H1 (cell line): Measurements from ENCODE around the gene TFF2. TPM values are rescaled to one million over a fixed set of nuclear protein-coding genes. Genes with fewer than 3 reads are reported as not detected.

Experiments used
- CTCF ChIA-PET: fragments of 300-600 bp; sonication (Branson Sonifier 250); formaldehyde crosslinking; loops from one replicate; lab custom pipeline; 2021; ENCODE audit not compliant: partially characterized antibody; lab: Charles Lee
- POLR2A ChIA-PET: fragments of 300-600 bp; sonication (Branson Sonifier 250); formaldehyde crosslinking; loops from one replicate; lab custom pipeline; 2021; ENCODE audit warnings: inconsistent platforms; ENCODE audit not compliant: partially characterized antibody; lab: Charles Lee
- DNase-seq, 2 experiments: peaks; one replicate each; pipeline versions ENCODE4 v3.0.0 to v3.0.0-alpha.2; 2010 to 2022; ENCODE audit warnings: low spot score in 2 of 2, low read depth in 1 of 2, mixed read lengths in 1 of 2
- FAIRE-seq: peaks from 2 replicates; lab custom pipeline; 2011; peaks lifted over from hg19 to GRCh38; lab: Jason Lieb, UNC
- H2AFZ ChIP-seq: 2 replicates; pipeline ENCODE4 v1.8.1; 2012; ENCODE audit warnings: low read length, inconsistent platforms
- H2AK5ac ChIP-seq: 2 replicates; pipeline ENCODE4 v1.6.1; 2013; ENCODE audit warnings: low read depth, low read length
- H2BK120ac ChIP-seq: replicated peaks from 2 replicates; pipeline ENCODE3; 2013; ENCODE audit warnings: low read depth, low read length, inconsistent platforms
- H2BK12ac ChIP-seq: 2 replicates; pipeline ENCODE4 v1.6.1; 2013; ENCODE audit warnings: low read depth, low read length
- H2BK15ac ChIP-seq: 2 replicates; pipeline ENCODE4 v1.6.1; 2013; ENCODE audit warnings: low read length
- H2BK20ac ChIP-seq: 2 replicates; pipeline ENCODE4 v1.6.1; 2013; ENCODE audit warnings: low read length
- H2BK5ac ChIP-seq: 2 replicates; pipeline ENCODE4 v1.6.1; 2013; ENCODE audit warnings: low read depth, low read length
- H3K14ac ChIP-seq: 2 replicates; pipeline ENCODE4 v1.6.1; 2013; ENCODE audit warnings: inconsistent platforms; ENCODE audit not compliant: insufficient read length
- H3K18ac ChIP-seq: 2 replicates; pipeline ENCODE4 v1.6.1; 2013; ENCODE audit warnings: low read length; ENCODE audit errors: extremely low read depth
- H3K23ac ChIP-seq: 2 replicates; pipeline ENCODE4 v1.6.1; 2013; ENCODE audit warnings: inconsistent platforms; ENCODE audit not compliant: insufficient read length
- H3K23me2 ChIP-seq: 2 replicates; pipeline ENCODE4 v1.6.1; 2013; ENCODE audit warnings: low read depth, low read length
- H3K27ac ChIP-seq: 2 replicates; pipeline ENCODE4 v1.6.1; 2011; ENCODE audit warnings: low read depth, low read length, inconsistent platforms
- H3K27me3 ChIP-seq, 4 experiments: replicated peaks in 1 of 4; 1 replicate in 1 of 4; 2 replicates in 3 of 4; pipeline versions ENCODE4 v1.6.1 to v1.8.1; 2011 to 2013; ENCODE audit warnings: low read length in 3 of 4, mild to moderate bottlenecking in 3 of 4, inconsistent platforms in 2 of 4, mixed read lengths in 2 of 4, moderate library complexity in 1 of 4; ENCODE audit not compliant: control insufficient read depth in 3 of 4, insufficient read depth in 3 of 4; ENCODE audit errors: extremely low read depth in 1 of 4
- H3K36me3 ChIP-seq, 4 experiments: 2 replicates each; pipeline versions ENCODE4 v1.6.1 to v1.8.1; 2011 to 2013; ENCODE audit warnings: mild to moderate bottlenecking in 4 of 4, low read length in 3 of 4, moderate library complexity in 2 of 4, control low read depth in 1 of 4, inconsistent platforms in 1 of 4; ENCODE audit not compliant: insufficient read depth in 4 of 4, control insufficient read depth in 2 of 4
- H3K4ac ChIP-seq: replicated peaks from 2 replicates; pipeline ENCODE3; 2013; ENCODE audit warnings: low read length, low read depth, mixed read lengths, inconsistent platforms; ENCODE audit not compliant: insufficient read length
- H3K4me1 ChIP-seq, 4 experiments: replicated peaks in 1 of 4; 1 replicate in 1 of 4; 2 replicates in 3 of 4; pipeline versions ENCODE4 v1.6.1 to v1.8.1; 2011 to 2013; ENCODE audit warnings: low read length in 3 of 4, inconsistent platforms in 2 of 4, mixed read lengths in 1 of 4; ENCODE audit not compliant: insufficient read depth in 4 of 4, control insufficient read depth in 3 of 4
- H3K4me2 ChIP-seq, 2 experiments: 2 replicates each; pipeline versions ENCODE4 v1.6.1 to v1.8.1; 2011 to 2013; ENCODE audit warnings: low read depth in 2 of 2, low read length in 2 of 2, control low read depth in 1 of 2, inconsistent platforms in 1 of 2, mild to moderate bottlenecking in 1 of 2; ENCODE audit not compliant: insufficient read depth in 1 of 2
- H3K4me3 ChIP-seq, 4 experiments: fragments of 200-600, 300-600 bp in 1 of 4; sonication (generic), shearing (Covaris generic), sonication (Bioruptor Twin) in 1 of 4; 2 replicates each; pipeline versions ENCODE4 v1.5.1 to v1.8.1; 2011 to 2016; ENCODE audit warnings: low read length in 4 of 4, low read depth in 3 of 4, control low read depth in 2 of 4, inconsistent platforms in 2 of 4, mild to moderate bottlenecking in 2 of 4, mixed read lengths in 1 of 4, moderate library complexity in 1 of 4; ENCODE audit not compliant: insufficient read depth in 2 of 4; ENCODE audit errors: extremely low read depth in 1 of 4
- H3K56ac ChIP-seq: replicated peaks from 2 replicates; pipeline ENCODE3; 2013; ENCODE audit warnings: low read depth, mild to moderate bottlenecking, mixed read lengths, low read length, inconsistent platforms; ENCODE audit not compliant: insufficient read length
- H3K79me1 ChIP-seq: 2 replicates; pipeline ENCODE4 v1.6.1; 2013; ENCODE audit warnings: low read depth, low read length, control low read depth
- H3K79me2 ChIP-seq, 2 experiments: 2 replicates each; pipeline versions ENCODE4 v1.6.1 to v1.8.1; 2012 to 2013; ENCODE audit warnings: low read length in 2 of 2, mild to moderate bottlenecking in 2 of 2, inconsistent platforms in 1 of 2; ENCODE audit not compliant: insufficient read depth in 2 of 2, control insufficient read depth in 1 of 2
- H3K9ac ChIP-seq, 4 experiments: replicated peaks in 1 of 4; 1 replicate in 1 of 4; 2 replicates in 3 of 4; pipeline versions ENCODE4 v1.6.1 to v1.8.1; 2011 to 2013; ENCODE audit warnings: low read depth in 3 of 4, low read length in 3 of 4, control low read depth in 2 of 4, mild to moderate bottlenecking in 2 of 4, moderate library complexity in 2 of 4, inconsistent platforms in 1 of 4; ENCODE audit errors: extremely low read depth in 1 of 4
- H3K9me3 ChIP-seq, 2 experiments: 2 replicates each; pipeline versions ENCODE4 v1.6.1 to v1.8.1; 2012 to 2013; ENCODE audit warnings: mild to moderate bottlenecking in 2 of 2, moderate library complexity in 2 of 2, control low read depth in 1 of 2, inconsistent platforms in 1 of 2, low read depth in 1 of 2, low read length in 1 of 2, mixed read lengths in 1 of 2; ENCODE audit not compliant: insufficient read depth in 2 of 2
- H4K20me1 ChIP-seq, 2 experiments: replicated peaks in 1 of 2; 2 replicates each; pipeline versions ENCODE3 to v1.8.1; 2011 to 2013; ENCODE audit warnings: inconsistent platforms in 2 of 2, low read length in 2 of 2, mild to moderate bottlenecking in 1 of 2; ENCODE audit not compliant: insufficient read depth in 2 of 2, control insufficient read depth in 1 of 2
- H4K5ac ChIP-seq: 2 replicates; pipeline ENCODE4 v1.6.1; 2013; ENCODE audit warnings: low read length, low read depth, mixed read lengths, inconsistent platforms; ENCODE audit not compliant: insufficient read length
- H4K8ac ChIP-seq: 2 replicates; pipeline ENCODE4 v1.8.0; 2013; ENCODE audit warnings: mild to moderate bottlenecking, moderate library complexity, low read length, inconsistent platforms; ENCODE audit not compliant: insufficient read depth; ENCODE audit errors: extremely low read depth
- H4K91ac ChIP-seq: replicated peaks from 2 replicates; pipeline ENCODE3; 2013; ENCODE audit warnings: low read length, mixed read lengths, inconsistent platforms; ENCODE audit not compliant: insufficient read length
- CEBPB ChIP-seq: IDR thresholded peaks from 2 replicates; pipeline ENCODE4 v1.6.1; 2012; ENCODE audit warnings: low read depth, low read length
- KDM1A ChIP-seq: fragments of 200-600, 300-600 bp; sonication (generic); IDR thresholded peaks from 2 replicates; pipeline ENCODE4 v1.7.1; 2016; ENCODE audit warnings: mild to moderate bottlenecking, low read length, borderline replicate concordance
- POLR2AphosphoS5 ChIP-seq: IDR thresholded peaks from 2 replicates; pipeline ENCODE4 v1.6.1; 2011; ENCODE audit warnings: low read depth, low read length
- WGBS, 2 experiments: shearing (Covaris generic) in 1 of 2; methylation state at CpG; one replicate each; pipeline versions ENCODE4 v1.1.6 to v1.1.7; 2013 to 2015; ENCODE audit warnings: low lambda C conversion rate in 2 of 2, mixed read lengths in 2 of 2, inconsistent platforms in 1 of 2, low coverage in 1 of 2, missing lambda C conversion rate in 1 of 2; ENCODE audit not compliant: insufficient replicate concordance in 2 of 2, insufficient coverage in 1 of 2, insufficient read length in 1 of 2; ENCODE audit errors: extremely low coverage in 1 of 2, missing lambda C conversion rate in 1 of 2; 5-methylcytosine and 5-hydroxymethylcytosine counted together
- polyA plus RNA-seq, 7 experiments: library from polyadenylated mRNA; depleted of rRNA in 3 of 7; stranded (reverse) in 5 of 7; unstranded in 2 of 7; fragments of >200 nt in 5 of 7; fragments of 200-250 nt in 2 of 7; gene quantifications; 1 replicate in 5 of 7; 2 replicates in 1 of 7; 4 replicates in 1 of 7; pipeline versions ENCODE4 v1.2.1 to v1.2.3, GENCODE V29; 2011 to 2013; ENCODE audit warnings: missing spikeins in 2 of 7, mixed read lengths in 2 of 7
- total RNA-seq: library from RNA; stranded (reverse); fragmentation: NEBNext Ultra II Directional; extraction: Animal tissue kit (Norgen Biotek cat#: 25700); gene quantifications from 2 replicates; pipeline ENCODE4 v1.2.1, GENCODE V29; 2021

TFF2 gene
- total and polyA plus RNA-seq, 2 of the 8 experiments (the other 6 are each of a cell fraction or from before 2014, with no cell fraction given), result not detected

- Histone ChIP-seq H4K91ac (no peak overlapping the region), H3K79me2 (no peaks in the 10 kb centered on the region), H3K14ac (no peak overlapping the region), H4K5ac (no peak overlapping the region), H3K4me2 (no peak overlapping the region), H4K8ac (no peak overlapping the region), H3K56ac (no peak overlapping the region), H3K23ac (no peak overlapping the region), H2AFZ (no peak overlapping the region), H3K27me3 (no peaks in the 10 kb centered on the region), H2BK15ac (no peak overlapping the region), H2BK12ac (no peak overlapping the region), H3K36me3 (no peaks in the 10 kb centered on the region), H3K27ac (no peak overlapping the region), H3K4ac (no peak overlapping the region), H3K9ac (no peak overlapping the region), H4K20me1 (no peaks in the 10 kb centered on the region), H3K23me2 (no peaks in the 10 kb centered on the region), H2BK5ac (no peak overlapping the region), H3K4me1 (no peaks in the 10 kb centered on the region), H3K9me3 (no peaks in the 10 kb centered on the region), H2AK5ac (no peak overlapping the region), H2BK120ac (no peak overlapping the region), H3K79me1 (no peaks in the 10 kb centered on the region), H3K4me3 (no peak overlapping the region), H2BK20ac (no peak overlapping the region), H3K18ac (no peak overlapping the region)
- CTCF ChIA-PET, result interaction anchor here (0.6 to 6.5 kb wide), 6 partner anchors 9 to 218 kb away, joined by 3 to 36 read pairs (median 4); no protein-coding TSS in a partner anchor
- 86% methylated on average over 12 of the region's 12 CpGs; no CpG with 5 or more reads in 1 of the 2 experiments for WGBS, 2 experiments
- POLR2A ChIA-PET, result interaction anchor here (1.0 kb wide), 1 partner anchor 41 kb away, joined by 3 read pairs; no protein-coding TSS in a partner anchor
- DNase-seq, result no peak
- FAIRE-seq, result no peak
- TF ChIP-seq KDM1A (no peak), CEBPB (no peak), POLR2AphosphoS5 (no peak)
Measured at GRCh38 chr21:42302076-42302650, 48.6 kb downstream of the TFF2 start.
